ENCODE data around the gene CCDC12. TPM values are rescaled to one million over a fixed set of nuclear protein-coding genes. Genes with fewer than 3 reads are reported as not detected.

CCDC12 gene
- total RNA-seq, 1 experiment from 2014 or later, result 46.5 TPM

DNA sequence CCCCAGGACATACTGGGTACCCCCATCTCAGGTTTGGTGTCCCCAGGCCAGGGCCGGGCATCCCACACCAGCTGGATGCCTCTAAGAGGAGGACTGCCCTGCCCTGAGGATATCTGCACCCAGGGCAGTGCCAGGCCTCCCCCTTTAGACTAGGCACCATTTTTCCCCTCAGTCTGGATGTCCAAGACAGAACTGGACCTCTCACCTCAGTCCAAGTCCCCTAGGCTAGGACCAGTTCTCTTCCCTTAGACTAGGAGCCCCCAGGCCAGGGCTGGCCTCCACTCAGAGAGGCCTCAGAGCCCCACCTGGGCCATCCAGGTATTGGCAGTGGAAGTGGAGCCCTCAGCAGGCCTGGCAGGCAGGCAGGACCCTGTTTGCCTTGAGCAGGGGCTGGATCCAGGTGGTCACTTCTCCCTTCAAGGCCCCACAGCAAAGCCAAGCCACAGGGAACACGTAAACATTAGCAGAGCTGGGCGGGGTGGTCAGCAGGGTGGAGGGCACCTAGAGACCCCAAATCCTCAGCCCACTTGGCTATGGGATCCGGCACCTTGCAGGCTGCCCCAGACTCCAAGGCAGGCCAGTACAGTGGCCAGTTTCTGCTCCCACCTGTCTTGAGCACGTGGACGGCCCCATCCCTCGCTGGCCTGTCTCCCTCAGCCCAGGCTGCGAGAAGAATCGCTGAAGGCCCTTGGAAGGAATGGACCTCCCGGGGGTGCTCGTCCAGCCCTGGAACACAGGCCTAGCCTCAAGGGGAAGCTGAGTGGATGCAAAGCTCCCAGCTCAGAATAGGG, 70.7 kb downstream of the CCDC12 start:
- Histone ChIP-seq H3K9me3 (ENCODE audit: control insufficient read depth in 1 of 2, insufficient read depth in 1 of 2, low read depth in 1 of 2, low read length in 2 of 2) (no peaks in the 10 kb centered on the region), H3K27me3 (ENCODE audit: insufficient read depth, low read length) (no peaks in the 10 kb centered on the region), H3K36me3 (ENCODE audit: control insufficient read depth in 1 of 2, insufficient read depth in 2 of 2, low read length in 2 of 2) (no peaks in the 10 kb centered on the region), H3K9me2 (ENCODE audit: insufficient read depth) (no peaks in the 10 kb centered on the region), H3K9ac (ENCODE audit: low read length) (no peak overlapping the region), H2AFZ (ENCODE audit: low read depth, low read length, poor library complexity, severe bottlenecking) (no peak overlapping the region), H3K4me3 (replicated peaks in 1 of 2; ENCODE audit: low read depth in 1 of 2, low read length in 2 of 2) (no peak overlapping the region), H3K79me2 (ENCODE audit: insufficient read depth, low read length) (no peaks in the 10 kb centered on the region), H3K27ac (ENCODE audit: low read depth, low read length) (no peak overlapping the region), H4K20me1 (ENCODE audit: insufficient read depth) (no peaks in the 10 kb centered on the region), H3K4me2 (ENCODE audit: low read length) (no peak overlapping the region), H3K4me1 (ENCODE audit: control insufficient read depth in 1 of 2, insufficient read depth in 2 of 2, low read length in 2 of 2) (peaks cover 0 to 19% of the 10 kb centered on the region in 2 experiments; a peak in 3 of 4 replicates)
- BruUV-seq (replicated peaks), result no TSS peak
- ATAC-seq (no peak), DNase-seq (ENCODE audit: low read depth, low spot score) (no peak)
- CTCF ChIA-PET, result no interaction called here
- intact Hi-C loops (cut with micrococcal nuclease), result no loop called here
- TF ChIP-seq ZNF274 (IDR thresholded peaks at IDR 0.05; ENCODE audit: low read depth, low read length) (no peak), SIN3A (IDR thresholded peaks at IDR 0.05; ENCODE audit: low read depth) (no peak), YY1 (IDR thresholded peaks at IDR 0.05; ENCODE audit: extremely low read depth, insufficient replicate concordance, low read depth, low read length) (no peak), FOSL1 (IDR thresholded peaks at IDR 0.05; ENCODE audit: low read depth) (no peak), JUND (IDR thresholded peaks at IDR 0.05) (no peak)
- POLR2A ChIA-PET, result no interaction called here
- RAD21 ChIA-PET (ENCODE audit: low non-redundant PET in 1 of 2, low total read pairs in 2 of 2, uncharacterized antibody in 2 of 2, unreplicated experiment in 2 of 2), result no interaction called here

DNA sequence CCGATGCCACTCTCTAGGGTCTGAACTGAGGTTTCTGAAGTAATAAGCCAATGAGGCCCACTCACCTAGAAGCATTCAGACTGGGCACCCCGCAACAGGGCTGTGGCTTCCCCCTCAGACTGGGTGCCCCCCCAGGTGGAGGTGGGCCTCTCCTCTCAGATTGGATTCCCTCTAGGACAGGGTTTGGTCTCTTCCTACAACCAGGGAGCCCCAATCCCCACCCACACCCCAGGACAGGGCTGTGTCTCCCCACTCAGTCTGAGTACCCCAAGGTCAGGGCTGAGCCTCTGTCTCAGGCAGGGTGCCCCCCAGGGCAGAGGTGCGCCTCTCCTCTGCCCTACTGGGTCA, 71.4 kb downstream of the CCDC12 start:
- Histone ChIP-seq H4K20me1 (ENCODE audit: insufficient read depth) (no peaks in the 10 kb centered on the region), H3K4me1 (ENCODE audit: control insufficient read depth in 1 of 2, insufficient read depth in 2 of 2, low read length in 2 of 2) (peaks cover 0 to 19% of the 10 kb centered on the region in 2 experiments; a peak in 3 of 4 replicates), H3K9me2 (ENCODE audit: insufficient read depth) (no peaks in the 10 kb centered on the region), H3K27me3 (ENCODE audit: insufficient read depth, low read length) (no peaks in the 10 kb centered on the region), H3K4me2 (ENCODE audit: low read length) (no peak overlapping the region), H3K9me3 (ENCODE audit: control insufficient read depth in 1 of 2, insufficient read depth in 1 of 2, low read depth in 1 of 2, low read length in 2 of 2) (no peaks in the 10 kb centered on the region), H2AFZ (ENCODE audit: low read depth, low read length, poor library complexity, severe bottlenecking) (no peak overlapping the region), H3K9ac (ENCODE audit: low read length) (no peak overlapping the region), H3K36me3 (ENCODE audit: control insufficient read depth in 1 of 2, insufficient read depth in 2 of 2, low read length in 2 of 2) (no peaks in the 10 kb centered on the region), H3K4me3 (replicated peaks in 1 of 2; ENCODE audit: low read depth in 1 of 2, low read length in 2 of 2) (no peak overlapping the region), H3K79me2 (ENCODE audit: insufficient read depth, low read length) (no peaks in the 10 kb centered on the region), H3K27ac (ENCODE audit: low read depth, low read length) (no peak overlapping the region)
- no TSS peak for BruUV-seq (replicated peaks)
- TF ChIP-seq EGR1 (IDR thresholded peaks at IDR 0.05; ENCODE audit: low read depth) (no peak), SIN3A (IDR thresholded peaks at IDR 0.05; ENCODE audit: low read depth) (no peak), CEBPB (IDR thresholded peaks at IDR 0.05; ENCODE audit: low read depth) (no peak), JUND (IDR thresholded peaks at IDR 0.05) (no peak), CBX3 (IDR thresholded peaks at IDR 0.05; ENCODE audit: low read depth) (no peak)
- TF ChIP-seq, protein P1, sequence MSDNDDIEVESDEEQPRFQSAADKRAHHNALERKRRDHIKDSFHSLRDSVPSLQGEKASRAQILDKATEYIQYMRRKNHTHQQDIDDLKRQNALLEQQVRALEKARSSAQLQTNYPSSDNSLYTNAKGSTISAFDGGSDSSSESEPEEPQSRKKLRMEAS (IDR thresholded peaks at IDR 0.05), result no peak
- DNase-seq (ENCODE audit: low read depth, low spot score) (no peak), ATAC-seq (no peak)
- ChIA-PET POLR2A (no interaction called here), CTCF (no interaction called here), RAD21 (ENCODE audit: low non-redundant PET in 1 of 2, low total read pairs in 2 of 2, uncharacterized antibody in 2 of 2, unreplicated experiment in 2 of 2) (no interaction called here)
- intact Hi-C loops (cut with micrococcal nuclease), result no loop called here
